ENCODE data around the gene TESK2.

- no peak for TF ChIP-seq CTCF (IDR thresholded peaks at IDR 0.05)
- TF ChIP-seq POLR2AphosphoS5 (IDR thresholded peaks at IDR 0.05): no peak
- TF ChIP-seq EP300 (IDR thresholded peaks at IDR 0.05): no peak
- TF ChIP-seq POLR2A (IDR thresholded peaks at IDR 0.05): no peak
These were observed 45.9 kb upstream of the TESK2 start for GRCh38 chr1:45536886-45537285.

All from sigmoid colon (tissue), 4 donors.